Ramos (cell line): ENCODE results near the gene LDAH.

Source experiments
- in situ Hi-C: fragments of 300-500 bp; cut with MboI; formaldehyde crosslinking; loops from one replicate; pipeline ENCODE4 v1.14.3; 2022; ENCODE audit warnings: low sequenced_read_pairs; ENCODE audit not compliant: unreplicated experiment

Gene LDAH

GRCh38 chr2:20645301-20645701 lies 177.6 kb downstream of the LDAH start:
- in situ Hi-C loops = loop anchor here (25.0 kb wide), 1 partner anchor 408 kb away; the partner anchor contains the start of gene SDC1

DNA sequence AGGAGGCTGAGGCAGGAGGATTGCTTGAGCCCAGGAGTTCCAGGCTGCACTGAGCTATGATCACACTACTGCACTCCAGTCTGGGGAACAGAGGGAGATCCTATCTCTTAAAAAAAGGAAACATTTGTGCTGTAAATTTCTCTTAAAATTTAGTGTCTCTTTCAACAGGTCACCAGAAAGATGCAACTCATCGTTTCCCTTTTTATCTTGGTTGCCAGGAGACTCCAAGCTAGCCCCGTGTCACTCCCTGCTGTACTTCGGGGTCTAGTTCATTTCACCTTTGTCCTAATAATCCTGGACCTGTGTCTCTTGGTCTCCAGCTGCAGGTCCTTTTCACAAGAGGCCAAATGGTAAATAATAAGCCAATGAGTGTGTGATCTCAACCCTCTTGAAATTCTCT lies 179.1 kb downstream of the LDAH start:
- in situ Hi-C loops = loop anchor here (25.0 kb wide), 1 partner anchor 407 kb away; the partner anchor contains the start of gene SDC1

DNA sequence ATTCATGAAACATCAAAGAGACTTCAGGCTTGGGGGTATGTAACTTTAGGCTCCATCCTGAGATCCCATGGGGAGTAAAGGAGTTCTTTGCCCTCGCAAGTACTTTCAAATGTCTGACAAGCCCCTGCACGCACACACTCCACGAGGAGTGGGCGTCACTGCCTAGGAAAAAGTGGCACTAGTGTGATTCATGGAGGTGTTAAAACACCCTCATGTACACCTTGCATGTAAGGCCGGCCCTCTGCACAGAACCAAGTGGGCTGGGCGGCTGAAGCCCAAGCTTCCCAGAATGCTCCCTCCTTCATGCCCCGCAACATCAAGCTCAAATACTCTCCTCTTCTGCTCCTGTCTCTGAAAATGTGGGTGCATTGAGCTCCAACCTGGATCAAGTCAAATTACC lies 179.8 kb downstream of the LDAH start:
- in situ Hi-C loops = loop anchor here (25.0 kb wide), 1 partner anchor 406 kb away; the partner anchor contains the start of gene SDC1

DNA sequence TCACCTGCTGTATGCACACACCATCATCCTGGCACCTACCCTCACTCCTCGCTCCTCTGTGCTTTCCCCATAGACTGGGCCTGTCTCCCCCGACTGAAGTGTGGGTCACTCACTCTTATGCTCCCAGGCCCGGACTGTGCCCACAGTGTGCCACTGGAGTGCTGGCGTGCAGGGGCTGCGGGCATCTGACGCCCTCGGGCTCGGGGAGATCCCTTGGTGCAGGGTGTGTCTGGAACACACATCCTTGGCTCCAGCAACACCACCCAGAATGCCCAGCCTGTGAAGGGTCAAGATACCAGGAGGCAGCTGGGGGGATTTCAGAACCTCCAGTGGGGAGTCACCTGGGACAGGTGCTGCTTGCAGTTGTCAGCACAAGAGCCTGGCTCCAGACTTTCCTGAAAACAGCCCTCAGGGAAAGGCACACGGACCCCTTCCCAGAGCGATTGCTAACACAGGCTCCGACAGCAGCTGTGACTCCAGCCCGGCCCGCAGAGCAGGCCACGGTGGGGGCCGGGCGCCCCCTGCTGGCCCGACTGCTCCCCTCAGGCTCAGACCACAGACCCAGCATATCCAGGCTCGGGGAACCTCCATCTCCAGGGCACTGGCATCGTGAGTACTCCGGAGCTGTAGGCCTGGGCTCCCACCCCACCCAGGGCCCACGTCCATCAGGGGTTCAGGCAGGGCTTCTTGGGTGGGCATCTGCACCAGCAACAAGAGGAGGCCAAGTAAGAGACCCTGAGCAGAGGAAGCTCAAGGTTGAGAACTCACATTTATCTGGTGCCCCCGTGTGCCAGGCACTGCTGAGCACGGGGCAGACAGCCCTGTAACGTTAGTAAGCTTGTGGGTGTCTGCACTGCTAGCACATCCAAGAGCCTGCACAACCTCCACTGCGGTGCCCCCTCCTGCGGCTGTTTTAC lies 180.6 kb downstream of the LDAH start:
- in situ Hi-C loops = loop anchor here (25.0 kb wide), 1 partner anchor 405 kb away; the partner anchor contains the start of gene SDC1

- in situ Hi-C loops = loop anchor here (25.0 kb wide), 1 partner anchor 404 kb away; the partner anchor contains the start of gene SDC1
These were observed 181.5 kb downstream of the LDAH start for GRCh38 chr2:20641123-20641985.

DNA sequence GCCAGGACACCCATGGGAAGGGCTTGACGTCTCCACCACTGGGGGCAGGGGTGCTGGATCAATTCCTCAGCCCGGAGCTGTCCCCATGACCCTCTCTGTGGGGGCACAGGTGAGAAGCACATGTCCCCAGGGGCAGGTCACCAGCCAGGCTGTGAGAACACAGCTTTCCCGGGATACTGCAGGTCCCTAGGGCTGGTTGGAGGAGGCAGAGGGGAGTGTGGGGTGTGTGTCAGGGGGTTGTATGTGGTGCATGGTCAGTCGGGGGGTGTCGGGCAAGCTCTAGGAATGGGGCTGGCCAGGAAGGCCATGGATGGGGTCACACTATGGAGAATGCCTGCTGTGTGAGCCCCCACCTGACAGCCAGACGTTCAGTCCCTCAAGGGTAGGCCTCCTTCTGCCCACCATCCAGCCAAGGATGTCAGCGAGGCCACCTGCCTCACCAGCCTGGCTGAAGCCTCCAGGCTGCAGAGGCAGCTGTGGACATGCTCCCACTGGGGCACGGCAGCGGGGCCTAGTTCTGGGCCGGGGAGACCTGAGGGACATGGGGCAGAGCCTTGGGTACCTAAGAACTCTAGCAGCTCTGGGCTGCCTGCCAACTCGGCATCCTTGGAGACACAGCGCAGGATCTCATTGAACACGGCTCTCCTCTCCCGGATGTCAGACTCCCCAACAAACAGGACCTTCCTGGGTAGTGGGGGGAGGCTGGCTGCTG lies 182.3 kb downstream of the LDAH start:
- in situ Hi-C loops = loop anchor here (25.0 kb wide), 1 partner anchor 403 kb away; the partner anchor contains the start of gene SDC1

GRCh38 chr2:20638646-20639430 lies 184.1 kb downstream of the LDAH start:
- in situ Hi-C loops = loop anchor here (25.0 kb wide), 1 partner anchor 402 kb away; the partner anchor contains the start of gene SDC1

DNA sequence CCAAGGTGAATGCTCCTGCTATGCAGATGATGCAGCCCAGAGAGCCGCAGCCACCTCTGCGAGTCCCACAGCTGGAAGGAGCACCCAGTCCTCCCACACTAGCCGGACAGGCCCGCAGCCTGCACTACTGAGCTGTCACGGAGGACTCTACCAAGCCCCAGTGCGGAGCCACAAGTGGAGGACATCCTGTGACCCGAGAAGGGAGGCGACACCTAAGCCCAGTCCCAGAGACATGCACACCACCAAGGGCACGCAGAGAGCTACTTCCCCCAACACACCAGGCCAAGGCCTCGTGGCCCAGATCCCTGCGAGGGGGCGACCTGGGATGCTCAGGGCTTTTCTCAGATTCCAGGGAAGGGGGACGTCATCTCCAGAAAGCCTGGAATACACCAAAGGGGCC lies 184.9 kb downstream of the LDAH start:
- in situ Hi-C loops = loop anchor here (25.0 kb wide), 1 partner anchor 401 kb away; the partner anchor contains the start of gene SDC1

- in situ Hi-C loops = loop anchor here (25.0 kb wide), 1 partner anchor 400 kb away; the partner anchor contains the start of gene SDC1
These were observed 185.8 kb downstream of the LDAH start for GRCh38 chr2:20637147-20637546.

- in situ Hi-C loops = loop anchor here (25.0 kb wide), 1 partner anchor 399 kb away; the partner anchor contains the start of gene SDC1
These were observed 187.0 kb downstream of the LDAH start for GRCh38 chr2:20635675-20636584.

GRCh38 chr2:20635113-20635510 lies 187.8 kb downstream of the LDAH start:
- in situ Hi-C loops = loop anchor here (25.0 kb wide), 1 partner anchor 398 kb away; the partner anchor contains the start of gene SDC1

DNA sequence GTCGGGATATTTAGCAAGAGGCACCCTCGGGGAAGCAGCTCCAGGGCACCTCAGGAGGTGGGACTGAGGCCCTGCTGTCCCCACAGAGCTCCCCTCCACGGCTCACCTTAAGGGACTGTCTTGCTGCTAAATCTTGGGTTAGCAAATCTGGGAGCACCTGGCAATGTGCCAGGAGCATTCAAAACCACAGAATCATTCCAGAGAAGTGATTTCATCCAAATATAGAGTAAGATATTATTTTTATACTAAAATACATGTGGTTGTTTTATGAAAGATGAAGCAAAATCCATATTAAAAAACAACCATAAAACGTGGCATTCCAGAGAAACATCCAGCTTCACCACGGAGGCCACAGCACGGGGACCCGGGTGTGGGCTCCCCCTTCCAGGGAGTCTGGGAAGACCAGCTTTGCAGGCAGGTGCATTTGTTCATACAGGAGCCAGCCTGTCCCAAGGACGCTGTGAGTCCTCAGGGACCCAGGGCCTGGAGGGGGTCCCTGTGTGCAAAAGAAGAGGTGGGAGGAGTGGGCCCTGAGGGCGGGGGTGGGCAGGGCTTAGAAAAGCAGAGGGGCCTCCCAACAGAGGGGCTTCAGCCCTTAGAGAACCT lies 188.3 kb downstream of the LDAH start:
- in situ Hi-C loops = loop anchor here (5.0 to 25.0 kb wide), 2 partner anchors 192 to 397 kb away; partner anchors contain the start of gene SDC1
